Hepatocyte (in vitro differentiated cells): ENCODE data around the gene CYFIP1. TPM values are rescaled to one million over a fixed set of nuclear protein-coding genes. Genes with fewer than 3 reads are reported as not detected.

ENCODE experiments used
- DNase-seq: peaks from one replicate; pipeline ENCODE4 v3.0.0-alpha.2; 2016; ENCODE audit warnings: low spot score
- H2AFZ ChIP-seq: fragments of 200-600 bp; sonication (generic); 2 replicates; pipeline ENCODE4 v1.6.0; 2016; ENCODE audit warnings: antibody characterized with exemption, mild to moderate bottlenecking
- H3K27ac ChIP-seq: fragments of 200-600 bp; sonication (generic); 2 replicates; pipeline ENCODE4 v1.5.1; 2016; ENCODE audit warnings: mild to moderate bottlenecking
- H3K27me3 ChIP-seq: fragments of 200-600 bp; sonication (generic); 2 replicates; pipeline ENCODE4 v1.6.1; 2016
- H3K36me3 ChIP-seq: fragments of 200-600 bp; sonication (generic); replicated peaks from 2 replicates; pipeline ENCODE4 v1.5.1; 2016; ENCODE audit warnings: low read depth; ENCODE audit not compliant: insufficient read depth
- H3K4me1 ChIP-seq: fragments of 200-600 bp; sonication (generic); 2 replicates; pipeline ENCODE4 v1.5.1; 2016; ENCODE audit warnings: mild to moderate bottlenecking, moderate library complexity; ENCODE audit not compliant: insufficient read depth
- H3K4me2 ChIP-seq: fragments of 200-600 bp; sonication (generic); 2 replicates; pipeline ENCODE4 v1.6.0; 2016
- H3K4me3 ChIP-seq: fragments of 200-600 bp; sonication (generic); 2 replicates; pipeline ENCODE4 v1.5.1; 2016; ENCODE audit warnings: mild to moderate bottlenecking
- H3K79me2 ChIP-seq: fragments of 200-600 bp; sonication (generic); 2 replicates; pipeline ENCODE4 v1.6.0; 2017; ENCODE audit warnings: mild to moderate bottlenecking
- H3K9me2 ChIP-seq: fragments of 200-600 bp; sonication (generic); replicated peaks from 2 replicates; pipeline ENCODE4 v1.6.0; 2017; ENCODE audit warnings: mild to moderate bottlenecking; ENCODE audit not compliant: insufficient read depth
- H3K9me3 ChIP-seq: fragments of 200-600 bp; sonication (generic); 2 replicates; pipeline ENCODE4 v1.5.1; 2016; ENCODE audit warnings: low read depth, mild to moderate bottlenecking
- H4K20me1 ChIP-seq: fragments of 200-600 bp; sonication (generic); 2 replicates; pipeline ENCODE4 v1.6.0; 2016; ENCODE audit warnings: mild to moderate bottlenecking; ENCODE audit not compliant: insufficient read depth, poor library complexity, severe bottlenecking
- CTCF ChIP-seq: fragments of 200-600 bp; sonication (generic); IDR thresholded peaks from 2 replicates; pipeline ENCODE4 v1.5.1; 2016; ENCODE audit warnings: antibody characterized with exemption, mild to moderate bottlenecking; ENCODE audit not compliant: poor library complexity
- EZH2 ChIP-seq: fragments of 200-600 bp; sonication (generic); IDR thresholded peaks from 2 replicates; pipeline ENCODE4 v1.6.1; 2016; ENCODE audit warnings: antibody characterized with exemption, mild to moderate bottlenecking, borderline replicate concordance
- EZH2phosphoT487 ChIP-seq: fragments of 200-600 bp; sonication (generic); IDR thresholded peaks from one replicate; pipeline ENCODE4 v1.6.1; 2018; ENCODE audit warnings: antibody characterized with exemption, mild to moderate bottlenecking, low read depth, moderate library complexity; ENCODE audit not compliant: unreplicated experiment, severe bottlenecking
- WGBS: methylation state at CpG from one replicate; pipeline ENCODE4 v1.1.6; 2016; ENCODE audit warnings: low lambda C conversion rate; ENCODE audit errors: missing lambda C conversion rate; 5-methylcytosine and 5-hydroxymethylcytosine counted together
- polyA plus RNA-seq: library from polyadenylated mRNA; unstranded; fragments of >200 nt; fragmentation: Nextera tagmentation; extraction: Ambion mirVana; gene quantifications from 2 replicates; pipeline ENCODE4 v1.2.1, GENCODE V29; 2016
- total RNA-seq: library from RNA; depleted of rRNA; stranded (reverse); fragments of >200 nt; gene quantifications from 2 replicates; pipeline ENCODE4 v1.2.3, GENCODE V29; 2014

The CYFIP1 gene
- total and polyA plus RNA-seq, 2 experiments from 2014 or later = 73.4 to 92.2 TPM

GRCh38 chr15:22889146-22889818 is 90.9 kb downstream of the CYFIP1 start:
- Histone ChIP-seq H3K36me3 (no peaks in the 10 kb centered on the region), H2AFZ (no peak overlapping the region), H3K27ac (peak overlapping the region; percentile 90), H4K20me1 (no peaks in the 10 kb centered on the region), H3K27me3 (no peaks in the 10 kb centered on the region), H3K4me1 (peaks cover 3% of the 10 kb centered on the region), H3K9me2 (no peaks in the 10 kb centered on the region), H3K79me2 (no peaks in the 10 kb centered on the region), H3K4me3 (no peak overlapping the region), H3K4me2 (no peak overlapping the region), H3K9me3 (no peaks in the 10 kb centered on the region)
- WGBS = 96% methylated on average over 14 of the region's 14 CpGs
- no peak for DNase-seq
- TF ChIP-seq CTCF = no peak
- TF ChIP-seq EZH2phosphoT487 = no peak
- no peak for TF ChIP-seq EZH2

GRCh38 chr15:22888120-22888859 is 91.9 kb downstream of the CYFIP1 start:
- H3K79me2 ChIP-seq = no peaks in the 10 kb centered on the region
- H3K27me3 ChIP-seq = no peaks in the 10 kb centered on the region
- H3K9me2 ChIP-seq = no peaks in the 10 kb centered on the region
- H4K20me1 ChIP-seq = no peaks in the 10 kb centered on the region
- TF ChIP-seq EZH2phosphoT487 (no peak), CTCF (no peak), EZH2 (no peak)
- H2AFZ ChIP-seq = no peak overlapping the region
- peak; percentile 78 for DNase-seq
- H3K4me3 ChIP-seq = no peak overlapping the region
- H3K4me1 ChIP-seq = peaks cover 3% of the 10 kb centered on the region
- 83% methylated on average over 9 of the region's 9 CpGs for WGBS
- peak overlapping the region; percentile 90 for H3K27ac ChIP-seq
- H3K36me3 ChIP-seq = no peaks in the 10 kb centered on the region
- H3K9me3 ChIP-seq = no peaks in the 10 kb centered on the region
- H3K4me2 ChIP-seq = no peak overlapping the region

- Histone ChIP-seq H3K27ac (peak overlapping the region; percentile 83), H4K20me1 (no peaks in the 10 kb centered on the region), H3K9me2 (no peaks in the 10 kb centered on the region), H3K79me2 (no peaks in the 10 kb centered on the region), H3K4me2 (no peak overlapping the region), H3K4me3 (no peak overlapping the region), H3K4me1 (peaks cover 3% of the 10 kb centered on the region), H3K27me3 (no peaks in the 10 kb centered on the region), H3K9me3 (no peaks in the 10 kb centered on the region), H2AFZ (no peak overlapping the region), H3K36me3 (no peaks in the 10 kb centered on the region)
- 80% methylated on average over 14 of the region's 14 CpGs for WGBS
- TF ChIP-seq CTCF (no peak), EZH2 (no peak), EZH2phosphoT487 (no peak)
- peak; percentile 51 for DNase-seq
These were observed 92.8 kb downstream of the CYFIP1 start for GRCh38 chr15:22887157-22887951.
